Endothelial cell of umbilical vein (primary cell): ENCODE data around the gene TEC. TPM values are rescaled to one million over a fixed set of nuclear protein-coding genes. Genes with fewer than 3 reads are reported as not detected.
A peak's percentile ranks its signal among the peaks of the same experiment; 100 is the strongest.
"Not testable (repeated sequence)": the region's sequence is repeated elsewhere in the genome, so short reads cannot be mapped to it uniquely, and the experiment has no call there.

ENCODE experiments used
- BruUV-seq: library from RNA; stranded (reverse); fragments of 400-500 nt; replicated peaks from 2 replicates; lab custom pipeline; 2021; lab: Mats Ljungman, UMichigan
- CTCF ChIA-PET: fragments of 300-600, 350-600 bp; sonication (Branson Sonifier 250); formaldehyde crosslinking; loops from one replicate; lab custom pipeline; 2021; ENCODE audit warnings: antibody characterized with exemption, inconsistent platforms; lab: Charles Lee
- POLR2A ChIA-PET: fragments of 300-600, 350-600 bp; sonication (Branson Sonifier 250); formaldehyde crosslinking; loops from one replicate; lab custom pipeline; 2021; ENCODE audit warnings: antibody characterized with exemption, inconsistent platforms; lab: Charles Lee
- DNase-seq: peaks from one replicate; pipeline ENCODE4 v3.0.0-alpha.2; 2011; ENCODE audit warnings: low read depth, low spot score
- FAIRE-seq: peaks from 2 replicates; lab custom pipeline; 2011; peaks lifted over from hg19 to GRCh38; lab: Jason Lieb, UNC
- H2AFZ ChIP-seq: 2 replicates; pipeline ENCODE4 v1.6.0; 2012; ENCODE audit warnings: low read depth, low read length, control low read depth, inconsistent platforms
- H3K27ac ChIP-seq: 2 replicates; pipeline ENCODE4 v1.5.1; 2011; ENCODE audit warnings: low read depth, mild to moderate bottlenecking, control low read depth, low read length, moderate library complexity; ENCODE audit not compliant: insufficient read depth
- H3K27me3 ChIP-seq, 2 experiments: 2 replicates each; pipeline versions ENCODE4 v1.6.0 to v1.6.1; 2011; ENCODE audit warnings: low read length in 2 of 2, mixed read lengths in 1 of 2; ENCODE audit not compliant: control insufficient read depth in 2 of 2, insufficient read depth in 2 of 2
- H3K36me3 ChIP-seq, 2 experiments: 2 replicates in 1 of 2; 3 replicates in 1 of 2; pipeline ENCODE4 v1.5.1; 2011; ENCODE audit warnings: low read length in 2 of 2, mild to moderate bottlenecking in 1 of 2, moderate library complexity in 1 of 2; ENCODE audit not compliant: control insufficient read depth in 2 of 2, insufficient read depth in 2 of 2; ENCODE audit errors: extremely low read depth in 1 of 2
- H3K4me1 ChIP-seq: 3 replicates; pipeline ENCODE4 v1.5.1; 2011; ENCODE audit warnings: mild to moderate bottlenecking, low read length; ENCODE audit not compliant: control insufficient read depth, insufficient read depth; ENCODE audit errors: extremely low read depth
- H3K4me2 ChIP-seq: 2 replicates; pipeline ENCODE4 v1.6.1; 2011; ENCODE audit warnings: low read length, control low read depth, mixed read lengths; ENCODE audit not compliant: insufficient read depth
- H3K4me3 ChIP-seq, 3 experiments: fragments of 200-600 bp in 1 of 3; sonication (generic), shearing (Covaris generic) in 1 of 3; replicated peaks in 1 of 3; 2 replicates each; pipeline ENCODE4 v1.5.1; 2011 to 2016; ENCODE audit warnings: control low read depth in 3 of 3, low read length in 3 of 3, mild to moderate bottlenecking in 2 of 3, inconsistent platforms in 1 of 3, low read depth in 1 of 3, moderate library complexity in 1 of 3; ENCODE audit not compliant: insufficient read depth in 1 of 3
- H3K79me2 ChIP-seq: 2 replicates; pipeline ENCODE4 v1.6.0; 2012; ENCODE audit warnings: low read length, inconsistent platforms; ENCODE audit not compliant: control insufficient read depth, insufficient read depth
- H3K9ac ChIP-seq: replicated peaks from 2 replicates; pipeline ENCODE3; 2011; ENCODE audit warnings: low read length, control low read depth; ENCODE audit not compliant: insufficient read depth; ENCODE audit errors: extremely low read depth
- H3K9me1 ChIP-seq: replicated peaks from 3 replicates; pipeline ENCODE4 v1.6.0; 2011; ENCODE audit warnings: mild to moderate bottlenecking, low read length; ENCODE audit not compliant: control insufficient read depth, insufficient read depth; ENCODE audit errors: extremely low read depth
- H3K9me3 ChIP-seq: replicated peaks from 2 replicates; pipeline ENCODE4 v1.5.1; 2012; ENCODE audit warnings: low read length, inconsistent platforms; ENCODE audit not compliant: control insufficient read depth, insufficient read depth
- H4K20me1 ChIP-seq: replicated peaks from 2 replicates; pipeline ENCODE3; 2011; ENCODE audit warnings: mild to moderate bottlenecking, low read length; ENCODE audit not compliant: control insufficient read depth, insufficient read depth; ENCODE audit errors: extremely low read depth
- MYC ChIP-seq: IDR thresholded peaks from one replicate; pipeline ENCODE4 v1.6.1; 2011; ENCODE audit warnings: mild to moderate bottlenecking, low read depth, low read length
- dilution Hi-C: fragments of 300-500 bp; cut with MboI; formaldehyde crosslinking; loops from one replicate; pipeline ENCODE4 v1.15.0; 2019; ENCODE audit warnings: low sequenced_read_pairs; ENCODE audit not compliant: extremely low pct_ligation_motif_present
- intact Hi-C: fragments of 100-400 bp; cut with micrococcal nuclease; formaldehyde crosslinking; loops from one replicate; pipeline ENCODE4 v1.10.0; 2022
- polyA plus RNA-seq, 4 experiments: library from polyadenylated mRNA; depleted of rRNA in 3 of 4; stranded (reverse) in 3 of 4; unstranded in 1 of 4; fragments of >200 nt; gene quantifications; 2 replicates each; pipeline versions ENCODE4 v1.2.1 to v1.2.3, GENCODE V29; 2011 to 2012; ENCODE audit warnings: missing spikeins in 1 of 4
- total RNA-seq: library from RNA; stranded (reverse); gene quantifications from 2 replicates; pipeline ENCODE4 v1.2.3, GENCODE V29; 2021
- TF ChIP-seq, protein P1 (sequence below), 2 donors: IDR thresholded peaks; 1 replicate in 1 of 2; 2 replicates in 1 of 2; pipeline ENCODE4 v1.5.1; 2011; ENCODE audit warnings: low read length in 2 of 2, mild to moderate bottlenecking in 2 of 2, moderate library complexity in 2 of 2, control low read depth in 1 of 2, inconsistent platforms in 1 of 2, low read depth in 1 of 2; ENCODE audit not compliant: insufficient read depth in 1 of 2; ENCODE audit errors: extremely low read depth in 1 of 2

TEC gene
- total and polyA plus RNA-seq, 2 donors (not counting 3 experiments of a cell fraction or from before 2014, with no cell fraction given): 0.08 to 0.86 TPM

DNA sequence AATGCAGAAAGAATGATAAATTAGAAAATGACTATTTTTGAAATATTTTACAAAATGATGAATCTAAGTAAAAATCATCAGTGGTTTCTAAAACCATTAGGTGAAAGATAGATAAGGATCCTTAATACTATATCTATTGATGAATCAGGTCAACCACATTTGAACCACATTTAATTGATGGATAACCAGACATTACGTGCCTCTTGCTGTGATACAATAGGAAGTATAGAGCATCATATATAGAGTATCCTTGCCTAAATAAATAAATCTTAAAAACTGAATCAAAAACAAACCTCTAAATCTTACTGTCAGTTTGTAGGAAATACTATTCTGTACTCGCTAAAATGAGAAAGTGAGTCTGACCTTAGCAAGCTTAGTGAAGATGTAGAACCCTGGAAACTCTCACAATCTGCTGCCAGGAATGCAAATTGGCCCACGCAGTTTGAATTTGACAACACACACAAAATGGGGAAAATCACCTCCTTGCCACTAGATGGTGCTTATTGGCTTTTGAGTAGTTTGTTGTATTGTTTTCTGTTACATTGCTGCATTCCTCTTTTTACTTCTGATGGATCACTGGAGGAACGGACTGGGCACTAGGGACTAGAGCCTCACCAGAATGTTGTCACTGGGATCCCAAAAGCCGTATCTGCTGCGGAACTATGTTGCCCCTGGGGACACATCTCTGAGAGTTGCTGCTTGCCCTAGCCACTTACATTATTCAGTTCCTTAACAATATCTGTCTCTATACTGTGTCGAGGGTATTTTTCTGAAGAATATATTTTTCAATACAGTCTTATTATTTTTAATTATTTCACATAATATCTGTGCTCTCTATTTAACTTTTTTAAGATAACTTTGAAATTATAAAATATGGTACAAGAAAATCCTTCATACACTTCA, 46.3 kb upstream of the TEC start:
- intact Hi-C loops (loop anchor here (1.0 kb wide), 1 partner anchor 230 kb away; no protein-coding TSS in a partner anchor), dilution Hi-C loops (no loop called here)
- ChIA-PET CTCF (interaction anchor here (0.9 to 2.4 kb wide), 2 partner anchors 20 to 230 kb away, joined by 3 to 9 read pairs; no protein-coding TSS in a partner anchor), POLR2A (no interaction called here)
- H3K4me3 ChIP-seq: no peak overlapping the region
- DNase-seq (peak; percentile 64), FAIRE-seq (peak; percentile 82)
- H3K4me2 ChIP-seq: no peak overlapping the region
- H2AFZ ChIP-seq: peak overlapping the region; percentile 54
- no peak for TF ChIP-seq MYC
- TF ChIP-seq, protein P1, sequence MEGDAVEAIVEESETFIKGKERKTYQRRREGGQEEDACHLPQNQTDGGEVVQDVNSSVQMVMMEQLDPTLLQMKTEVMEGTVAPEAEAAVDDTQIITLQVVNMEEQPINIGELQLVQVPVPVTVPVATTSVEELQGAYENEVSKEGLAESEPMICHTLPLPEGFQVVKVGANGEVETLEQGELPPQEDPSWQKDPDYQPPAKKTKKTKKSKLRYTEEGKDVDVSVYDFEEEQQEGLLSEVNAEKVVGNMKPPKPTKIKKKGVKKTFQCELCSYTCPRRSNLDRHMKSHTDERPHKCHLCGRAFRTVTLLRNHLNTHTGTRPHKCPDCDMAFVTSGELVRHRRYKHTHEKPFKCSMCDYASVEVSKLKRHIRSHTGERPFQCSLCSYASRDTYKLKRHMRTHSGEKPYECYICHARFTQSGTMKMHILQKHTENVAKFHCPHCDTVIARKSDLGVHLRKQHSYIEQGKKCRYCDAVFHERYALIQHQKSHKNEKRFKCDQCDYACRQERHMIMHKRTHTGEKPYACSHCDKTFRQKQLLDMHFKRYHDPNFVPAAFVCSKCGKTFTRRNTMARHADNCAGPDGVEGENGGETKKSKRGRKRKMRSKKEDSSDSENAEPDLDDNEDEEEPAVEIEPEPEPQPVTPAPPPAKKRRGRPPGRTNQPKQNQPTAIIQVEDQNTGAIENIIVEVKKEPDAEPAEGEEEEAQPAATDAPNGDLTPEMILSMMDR (IDR thresholded peaks at IDR 0.05; ENCODE audit: extremely low read depth in 1 of 2, insufficient read depth in 1 of 2, low read depth in 1 of 2, low read length in 2 of 2): peak; percentile 57 to 69
- no peaks in the 10 kb centered on the region for H4K20me1 ChIP-seq
- H3K9ac ChIP-seq: no peak overlapping the region
- no peaks in the 10 kb centered on the region for H3K9me1 ChIP-seq
- H3K9me3 ChIP-seq: no peaks in the 10 kb centered on the region
- H3K27me3 ChIP-seq: no peaks in the 10 kb centered on the region
- no peaks in the 10 kb centered on the region for H3K79me2 ChIP-seq
- no peaks in the 10 kb centered on the region for H3K36me3 ChIP-seq
- BruUV-seq: no TSS peak
- H3K27ac ChIP-seq: no peak overlapping the region
- H3K4me1 ChIP-seq: no peaks in the 10 kb centered on the region

DNA sequence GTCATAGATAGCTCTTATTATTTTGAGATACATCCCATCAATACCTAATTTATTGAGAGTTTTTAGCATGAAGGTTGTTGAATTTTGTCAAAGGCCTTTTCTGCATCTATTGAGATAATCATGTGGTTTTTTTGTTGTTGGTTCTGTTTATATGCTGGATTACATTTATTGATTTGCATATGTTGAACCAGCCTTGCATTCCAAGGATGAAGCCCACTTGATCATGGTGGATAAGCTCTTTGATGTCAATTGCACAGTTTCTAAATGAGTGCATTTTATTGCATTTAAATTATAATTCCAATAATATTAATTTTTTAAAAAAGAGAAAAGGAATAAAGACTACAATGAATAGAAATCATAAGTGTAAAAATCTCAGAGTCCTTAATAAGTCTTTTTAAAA, 45.1 kb upstream of the TEC start:
- H3K79me2 ChIP-seq, H3K9ac ChIP-seq, H3K9me3 ChIP-seq, H3K4me2 ChIP-seq, H3K27ac ChIP-seq, POLR2A ChIA-PET, dilution Hi-C loops, H4K20me1 ChIP-seq, FAIRE-seq, BruUV-seq, H3K27me3 ChIP-seq, H3K36me3 ChIP-seq, DNase-seq, intact Hi-C loops, H3K4me1 ChIP-seq, H3K9me1 ChIP-seq, H3K4me3 ChIP-seq, H2AFZ ChIP-seq: not testable (repeated sequence)
- CTCF ChIA-PET: interaction anchor here (2.4 kb wide), 1 partner anchor 232 kb away, joined by 9 read pairs; no protein-coding TSS in a partner anchor
